Measurements from ENCODE around the gene MTHFSD. TPM values are rescaled to one million over a fixed set of nuclear protein-coding genes. Genes with fewer than 3 reads are reported as not detected.

MTHFSD gene
- total RNA-seq, 1 experiment from 2014 or later = 47.8 TPM

DNA sequence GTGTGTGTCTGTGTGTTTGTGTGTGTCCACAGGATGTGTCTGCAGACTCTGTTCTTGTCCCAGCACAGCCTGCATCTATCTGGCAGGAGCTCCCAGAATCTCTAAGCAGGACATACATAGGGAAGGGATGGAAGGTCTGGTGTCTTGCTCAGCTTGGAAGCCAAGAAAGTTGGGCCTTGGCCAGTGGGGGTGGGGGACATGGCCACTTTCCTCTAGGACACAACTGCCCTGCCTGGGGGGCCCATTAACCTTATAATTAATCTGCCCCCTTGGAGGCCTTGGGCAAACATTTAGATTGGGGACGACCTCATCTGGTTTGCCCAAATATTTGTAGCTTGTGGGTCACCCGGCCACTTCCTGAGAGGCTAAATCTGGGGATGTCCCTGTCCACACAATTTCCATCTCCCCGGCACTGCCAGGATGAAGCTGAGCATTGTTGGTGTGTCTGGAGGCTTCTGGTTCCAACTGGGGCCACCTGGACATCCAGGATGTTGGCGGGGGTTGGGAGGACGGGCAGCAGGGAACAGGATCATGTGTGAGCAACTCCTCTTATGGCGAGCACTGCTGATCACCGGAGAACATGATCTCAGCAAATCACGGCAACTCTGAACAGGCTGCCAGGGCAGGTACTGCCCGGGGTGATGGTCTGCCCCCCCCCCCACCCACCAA, 61.9 kb downstream of the MTHFSD start:
- TF ChIP-seq, protein P1, sequence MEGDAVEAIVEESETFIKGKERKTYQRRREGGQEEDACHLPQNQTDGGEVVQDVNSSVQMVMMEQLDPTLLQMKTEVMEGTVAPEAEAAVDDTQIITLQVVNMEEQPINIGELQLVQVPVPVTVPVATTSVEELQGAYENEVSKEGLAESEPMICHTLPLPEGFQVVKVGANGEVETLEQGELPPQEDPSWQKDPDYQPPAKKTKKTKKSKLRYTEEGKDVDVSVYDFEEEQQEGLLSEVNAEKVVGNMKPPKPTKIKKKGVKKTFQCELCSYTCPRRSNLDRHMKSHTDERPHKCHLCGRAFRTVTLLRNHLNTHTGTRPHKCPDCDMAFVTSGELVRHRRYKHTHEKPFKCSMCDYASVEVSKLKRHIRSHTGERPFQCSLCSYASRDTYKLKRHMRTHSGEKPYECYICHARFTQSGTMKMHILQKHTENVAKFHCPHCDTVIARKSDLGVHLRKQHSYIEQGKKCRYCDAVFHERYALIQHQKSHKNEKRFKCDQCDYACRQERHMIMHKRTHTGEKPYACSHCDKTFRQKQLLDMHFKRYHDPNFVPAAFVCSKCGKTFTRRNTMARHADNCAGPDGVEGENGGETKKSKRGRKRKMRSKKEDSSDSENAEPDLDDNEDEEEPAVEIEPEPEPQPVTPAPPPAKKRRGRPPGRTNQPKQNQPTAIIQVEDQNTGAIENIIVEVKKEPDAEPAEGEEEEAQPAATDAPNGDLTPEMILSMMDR (IDR thresholded peaks at IDR 0.05; ENCODE audit: unreplicated experiment) = no peak
- no TSS peak for BruUV-seq (replicated peaks)
- no peak for DNase-seq
- no peaks in the 10 kb centered on the region for H3K4me1 Mint-ChIP-seq (ENCODE audit: low read depth, unreplicated experiment)
- H3K36me3 Mint-ChIP-seq (ENCODE audit: insufficient read depth, unreplicated experiment) = no peaks in the 10 kb centered on the region
- H3K27me3 Mint-ChIP-seq (ENCODE audit: unreplicated experiment) = peaks cover 99% of the 10 kb centered on the region
- intact Hi-C loops (cut with micrococcal nuclease; ENCODE audit: unreplicated experiment) = no loop called here
- CTCF ChIA-PET = interaction anchor here (0.6 kb wide), 1 partner anchor 361 kb away, joined by 3 read pairs; no protein-coding TSS in a partner anchor
- no peaks in the 10 kb centered on the region for H3K9me3 Mint-ChIP-seq (ENCODE audit: low read depth, unreplicated experiment)
- H3K4me3 Mint-ChIP-seq (ENCODE audit: low read depth, unreplicated experiment) = no peak overlapping the region
- no peak overlapping the region for H3K27ac Mint-ChIP-seq (ENCODE audit: unreplicated experiment)

DNA sequence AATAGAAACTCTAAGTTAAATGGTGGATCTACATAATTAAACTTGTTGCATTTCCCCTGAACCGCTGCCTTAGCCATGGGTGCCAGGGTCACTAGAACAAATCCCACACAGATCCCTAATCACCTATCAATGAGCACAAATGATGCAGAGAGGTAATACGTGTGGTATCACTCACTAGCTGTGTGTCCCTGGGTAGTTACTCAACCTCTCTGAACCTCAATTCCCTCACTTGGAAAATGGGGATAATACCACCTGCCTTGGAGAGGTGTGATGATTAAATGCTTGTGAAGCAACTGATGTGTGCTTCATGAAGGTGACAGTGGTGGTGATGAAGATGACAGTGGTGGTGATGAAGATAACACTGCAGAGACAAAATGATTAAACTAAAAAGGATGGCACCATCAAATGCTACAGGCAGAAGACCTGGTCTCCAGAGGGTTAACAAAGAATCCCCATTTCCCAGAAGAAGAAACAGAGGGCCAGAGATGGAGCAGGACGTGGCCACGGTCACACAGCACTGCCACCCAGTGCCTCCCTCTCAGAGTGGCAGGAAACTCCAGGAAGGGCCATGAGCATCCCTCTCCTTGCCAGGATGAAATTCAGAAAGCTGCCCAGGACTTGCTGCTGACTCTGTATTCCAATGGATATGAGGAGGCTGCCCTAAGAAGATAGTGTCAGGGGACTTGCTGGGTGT, 62.6 kb downstream of the MTHFSD start:
- Mint-ChIP-seq H3K4me1 (ENCODE audit: low read depth, unreplicated experiment) (no peaks in the 10 kb centered on the region), H3K27ac (ENCODE audit: unreplicated experiment) (no peak overlapping the region), H3K4me3 (ENCODE audit: low read depth, unreplicated experiment) (no peak overlapping the region), H3K9me3 (ENCODE audit: low read depth, unreplicated experiment) (no peaks in the 10 kb centered on the region), H3K27me3 (ENCODE audit: unreplicated experiment) (peaks cover 99% of the 10 kb centered on the region), H3K36me3 (ENCODE audit: insufficient read depth, unreplicated experiment) (no peaks in the 10 kb centered on the region)
- TF ChIP-seq, protein P1 (IDR thresholded peaks at IDR 0.05; ENCODE audit: unreplicated experiment) = no peak
- BruUV-seq (replicated peaks) = no TSS peak
- no peak for DNase-seq
- CTCF ChIA-PET = no interaction called here
- intact Hi-C loops (cut with micrococcal nuclease; ENCODE audit: unreplicated experiment) = no loop called here

DNA sequence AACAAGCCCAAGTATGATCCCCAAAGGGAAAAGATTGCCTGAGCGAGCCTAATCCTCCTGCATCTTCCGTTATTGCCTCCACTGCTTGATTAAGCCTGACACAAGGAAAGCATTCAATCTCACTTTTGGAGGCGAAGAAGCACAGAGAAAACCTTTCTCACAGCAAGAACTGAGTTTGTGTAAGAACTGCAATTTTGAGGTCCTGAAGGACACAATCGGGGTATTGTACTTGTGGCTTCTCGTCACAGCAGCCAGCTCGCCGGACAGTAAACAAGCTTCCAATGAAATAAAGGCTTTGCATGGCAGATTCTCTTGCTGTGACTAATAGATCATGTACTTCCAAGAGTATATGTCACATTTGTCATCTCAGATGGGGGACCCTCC, 63.4 kb downstream of the MTHFSD start:
- no peak for DNase-seq
- no peaks in the 10 kb centered on the region for H3K4me1 Mint-ChIP-seq (ENCODE audit: low read depth, unreplicated experiment)
- H3K9me3 Mint-ChIP-seq (ENCODE audit: low read depth, unreplicated experiment) = no peaks in the 10 kb centered on the region
- H3K36me3 Mint-ChIP-seq (ENCODE audit: insufficient read depth, unreplicated experiment) = no peaks in the 10 kb centered on the region
- TF ChIP-seq, protein P1 (IDR thresholded peaks at IDR 0.05; ENCODE audit: unreplicated experiment) = no peak
- no peak overlapping the region for H3K4me3 Mint-ChIP-seq (ENCODE audit: low read depth, unreplicated experiment)
- BruUV-seq (replicated peaks) = no TSS peak
- intact Hi-C loops (cut with micrococcal nuclease; ENCODE audit: unreplicated experiment) = no loop called here
- peaks cover 100% of the 10 kb centered on the region for H3K27me3 Mint-ChIP-seq (ENCODE audit: unreplicated experiment)
- CTCF ChIA-PET = no interaction called here
- H3K27ac Mint-ChIP-seq (ENCODE audit: unreplicated experiment) = no peak overlapping the region

DNA sequence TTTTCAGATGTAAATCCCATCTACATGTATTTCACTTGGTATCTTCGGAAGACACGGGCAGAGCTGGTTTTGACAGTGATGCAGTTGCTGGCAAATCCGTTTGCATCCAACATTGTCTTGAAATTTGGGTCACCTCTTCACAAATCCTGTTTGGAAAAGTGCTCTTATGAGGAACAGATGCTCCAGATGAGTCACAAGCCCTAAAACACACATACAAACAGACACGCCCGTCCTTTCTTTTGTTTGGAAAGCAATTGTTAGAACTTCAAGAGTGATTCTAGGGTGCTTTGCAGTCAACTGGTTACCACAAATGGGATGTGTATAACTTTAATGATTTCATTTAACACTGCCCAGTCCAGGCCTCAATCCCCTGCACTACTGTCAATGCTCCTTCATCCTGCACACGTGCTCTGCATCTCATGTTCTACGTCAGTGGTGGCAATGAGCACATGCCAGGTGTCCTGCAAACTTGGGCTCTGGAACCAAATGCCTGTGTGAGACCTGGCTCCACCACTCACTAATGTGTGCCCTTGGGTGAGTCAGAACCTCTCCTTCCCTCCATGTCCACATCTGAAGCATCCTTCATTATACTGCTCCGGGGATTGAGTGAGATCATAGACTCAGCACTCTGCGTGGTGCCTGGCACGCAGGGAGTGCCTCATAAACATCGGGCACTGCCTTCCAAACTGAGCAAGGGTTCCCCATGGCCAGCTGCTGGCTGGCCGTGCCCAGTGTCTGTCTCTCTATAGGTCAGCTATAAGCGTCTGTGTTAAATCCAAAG, 64.0 kb downstream of the MTHFSD start:
- no peaks in the 10 kb centered on the region for H3K36me3 Mint-ChIP-seq (ENCODE audit: insufficient read depth, unreplicated experiment)
- H3K4me3 Mint-ChIP-seq (ENCODE audit: low read depth, unreplicated experiment) = no peak overlapping the region
- DNase-seq = no peak
- peaks cover 100% of the 10 kb centered on the region for H3K27me3 Mint-ChIP-seq (ENCODE audit: unreplicated experiment)
- H3K4me1 Mint-ChIP-seq (ENCODE audit: low read depth, unreplicated experiment) = no peaks in the 10 kb centered on the region
- CTCF ChIA-PET = no interaction called here
- TF ChIP-seq, protein P1 (IDR thresholded peaks at IDR 0.05; ENCODE audit: unreplicated experiment) = no peak
- H3K27ac Mint-ChIP-seq (ENCODE audit: unreplicated experiment) = no peak overlapping the region
- no TSS peak for BruUV-seq (replicated peaks)
- intact Hi-C loops (cut with micrococcal nuclease; ENCODE audit: unreplicated experiment) = no loop called here
- no peaks in the 10 kb centered on the region for H3K9me3 Mint-ChIP-seq (ENCODE audit: low read depth, unreplicated experiment)

Data from Calu3 (cell line).